ENCODE results near the gene MLN.

DNA sequence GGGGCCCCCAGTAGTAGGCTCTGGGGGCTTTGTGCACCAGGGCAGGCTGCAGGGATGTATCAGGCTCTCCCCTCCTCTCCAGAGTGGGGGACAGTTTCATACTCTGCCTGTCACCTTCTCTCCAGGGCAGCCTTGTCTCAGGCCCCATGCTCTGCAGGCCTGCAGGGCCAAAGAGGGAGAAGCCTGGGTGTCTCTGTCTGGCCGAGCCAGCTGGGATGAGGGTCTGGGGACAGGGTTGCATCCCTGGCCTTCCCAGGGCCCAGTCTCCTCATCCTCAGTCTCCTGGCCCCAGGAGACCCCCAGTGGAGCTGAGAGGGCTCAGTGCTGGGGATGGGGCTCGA, 42.3 kb downstream of the MLN start:
- TF ChIP-seq, protein P1, sequence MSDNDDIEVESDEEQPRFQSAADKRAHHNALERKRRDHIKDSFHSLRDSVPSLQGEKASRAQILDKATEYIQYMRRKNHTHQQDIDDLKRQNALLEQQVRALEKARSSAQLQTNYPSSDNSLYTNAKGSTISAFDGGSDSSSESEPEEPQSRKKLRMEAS (IDR thresholded peaks at IDR 0.05; ENCODE audit: low read depth), result no peak
- no peak for TF ChIP-seq EP300 (IDR thresholded peaks at IDR 0.05; ENCODE audit: borderline replicate concordance in 1 of 2, low read depth in 1 of 2, low read length in 1 of 2)

Measured in SK-N-SH (cell line).